GM23248 (cell line): ENCODE data around the gene SOX13.

Source experiments
- EZH2 ChIP-seq: fragments of 200-600 bp; sonication (generic); IDR thresholded peaks from 2 replicates; pipeline ENCODE4 v1.6.1; 2018; ENCODE audit warnings: antibody characterized with exemption, mild to moderate bottlenecking; ENCODE audit not compliant: insufficient read depth, poor library complexity, severe bottlenecking
- EZH2phosphoT487 ChIP-seq: fragments of 200-600 bp; sonication (generic); IDR thresholded peaks from 2 replicates; pipeline ENCODE4 v1.6.1; 2018; ENCODE audit warnings: antibody characterized with exemption, moderate library complexity, mild to moderate bottlenecking, low read depth; ENCODE audit not compliant: insufficient read depth

DNA sequence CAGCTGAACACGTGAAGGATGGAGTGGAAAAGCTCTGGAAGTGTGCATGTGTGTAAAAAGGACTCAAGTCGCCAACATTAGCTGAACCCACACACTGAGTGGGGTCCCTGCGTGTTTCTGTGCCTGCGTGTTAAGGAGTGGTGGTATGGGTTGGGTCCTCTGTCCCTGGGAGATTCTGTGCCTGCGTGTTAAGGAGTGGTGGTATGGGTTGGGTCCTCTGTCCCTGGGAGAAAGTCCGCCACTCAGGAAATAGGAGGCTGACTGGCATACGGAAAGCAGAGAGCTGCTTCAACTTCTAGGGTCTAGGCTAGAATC lies 7.0 kb upstream of the SOX13 start:
- TF ChIP-seq EZH2, result no peak
- TF ChIP-seq EZH2phosphoT487, result no peak
